ENCODE data around the gene PDP2.
A peak's percentile ranks its signal among the peaks of the same experiment; 100 is the strongest.

The PDP2 gene

DNA sequence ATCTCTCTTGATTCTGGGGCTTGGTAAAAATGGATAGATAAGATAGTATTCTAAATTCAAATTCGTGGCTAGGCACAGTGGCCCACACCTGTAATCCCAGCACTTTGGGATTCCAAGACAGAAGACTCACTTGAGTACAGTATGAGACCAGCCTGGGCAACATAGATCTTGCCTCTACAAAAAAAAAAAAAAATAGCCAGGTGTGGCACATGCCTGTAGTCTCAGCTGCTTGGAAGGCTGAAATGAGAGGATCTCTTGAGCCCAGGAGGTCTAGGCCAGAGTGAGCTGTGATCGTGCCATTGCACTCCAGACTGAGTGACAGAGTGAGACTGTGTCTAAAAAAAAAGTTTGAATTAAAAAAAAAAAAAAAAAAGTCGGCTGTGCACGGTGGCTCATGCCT lies 9.3 kb downstream of the PDP2 start:
- no peak for DNase-seq (ENCODE audit: low read depth in 2 of 2)
- no peak overlapping the region for H3K4me3 ChIP-seq (replicated peaks in 1 of 2; ENCODE audit: low read depth in 2 of 2, low read length in 2 of 2)
- TF ChIP-seq, protein P1, sequence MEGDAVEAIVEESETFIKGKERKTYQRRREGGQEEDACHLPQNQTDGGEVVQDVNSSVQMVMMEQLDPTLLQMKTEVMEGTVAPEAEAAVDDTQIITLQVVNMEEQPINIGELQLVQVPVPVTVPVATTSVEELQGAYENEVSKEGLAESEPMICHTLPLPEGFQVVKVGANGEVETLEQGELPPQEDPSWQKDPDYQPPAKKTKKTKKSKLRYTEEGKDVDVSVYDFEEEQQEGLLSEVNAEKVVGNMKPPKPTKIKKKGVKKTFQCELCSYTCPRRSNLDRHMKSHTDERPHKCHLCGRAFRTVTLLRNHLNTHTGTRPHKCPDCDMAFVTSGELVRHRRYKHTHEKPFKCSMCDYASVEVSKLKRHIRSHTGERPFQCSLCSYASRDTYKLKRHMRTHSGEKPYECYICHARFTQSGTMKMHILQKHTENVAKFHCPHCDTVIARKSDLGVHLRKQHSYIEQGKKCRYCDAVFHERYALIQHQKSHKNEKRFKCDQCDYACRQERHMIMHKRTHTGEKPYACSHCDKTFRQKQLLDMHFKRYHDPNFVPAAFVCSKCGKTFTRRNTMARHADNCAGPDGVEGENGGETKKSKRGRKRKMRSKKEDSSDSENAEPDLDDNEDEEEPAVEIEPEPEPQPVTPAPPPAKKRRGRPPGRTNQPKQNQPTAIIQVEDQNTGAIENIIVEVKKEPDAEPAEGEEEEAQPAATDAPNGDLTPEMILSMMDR (IDR thresholded peaks at IDR 0.05; ENCODE audit: low read depth, low read length), result no peak

DNA sequence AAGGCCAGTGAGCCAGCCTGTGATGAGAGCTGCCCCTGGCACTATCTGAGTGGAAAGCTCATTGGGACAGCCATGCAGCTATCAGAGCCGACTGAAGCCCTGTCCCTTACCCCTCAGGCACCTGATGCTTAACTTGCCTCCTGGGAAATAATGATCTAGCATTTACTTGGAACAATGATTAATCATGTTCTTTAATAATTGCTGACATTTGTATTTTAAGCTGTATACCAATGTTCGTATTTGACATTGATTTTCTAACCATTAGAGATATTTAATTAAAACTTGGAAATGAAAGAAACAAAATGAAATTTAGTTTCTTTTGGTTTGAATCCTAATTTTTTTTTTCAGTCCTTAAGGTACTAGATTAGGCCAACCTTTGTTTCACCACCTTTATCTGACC lies 10.5 kb downstream of the PDP2 start:
- TF ChIP-seq, protein P1 (IDR thresholded peaks at IDR 0.05; ENCODE audit: low read depth, low read length), result no peak

DNA sequence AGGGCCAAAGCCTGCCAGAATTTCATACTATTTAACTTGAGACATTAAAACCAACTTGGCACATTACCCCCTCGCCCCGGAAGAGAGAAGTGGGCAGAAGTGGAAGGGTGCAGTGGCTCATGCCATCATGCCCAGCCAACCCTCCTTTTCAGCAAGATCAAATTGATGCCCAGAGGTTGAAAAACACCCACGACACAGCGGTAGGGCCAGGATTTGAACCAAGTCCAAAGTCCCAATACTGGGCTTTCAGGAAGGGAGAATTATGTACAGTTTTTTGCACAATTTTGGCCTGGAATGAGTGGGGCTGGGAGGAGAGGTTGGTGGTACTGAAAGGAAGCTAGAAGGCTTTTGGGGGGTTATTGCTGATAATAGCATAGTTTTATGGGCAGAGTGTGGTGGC lies 11.0 kb downstream of the PDP2 start:
- no peak overlapping the region for H3K4me3 ChIP-seq (replicated peaks in 1 of 2; ENCODE audit: low read depth in 2 of 2, low read length in 2 of 2)
- TF ChIP-seq, protein P1 (IDR thresholded peaks at IDR 0.05; ENCODE audit: low read depth, low read length), result no peak
- DNase-seq (ENCODE audit: low read depth in 2 of 2), result no peak

More for the DNA sequence above, 10.5 kb downstream of the PDP2 start:
- no peak for DNase-seq (ENCODE audit: low read depth in 2 of 2)
- H3K4me3 ChIP-seq (replicated peaks in 1 of 2; ENCODE audit: low read depth in 2 of 2, low read length in 2 of 2), result no peak overlapping the region

DNA sequence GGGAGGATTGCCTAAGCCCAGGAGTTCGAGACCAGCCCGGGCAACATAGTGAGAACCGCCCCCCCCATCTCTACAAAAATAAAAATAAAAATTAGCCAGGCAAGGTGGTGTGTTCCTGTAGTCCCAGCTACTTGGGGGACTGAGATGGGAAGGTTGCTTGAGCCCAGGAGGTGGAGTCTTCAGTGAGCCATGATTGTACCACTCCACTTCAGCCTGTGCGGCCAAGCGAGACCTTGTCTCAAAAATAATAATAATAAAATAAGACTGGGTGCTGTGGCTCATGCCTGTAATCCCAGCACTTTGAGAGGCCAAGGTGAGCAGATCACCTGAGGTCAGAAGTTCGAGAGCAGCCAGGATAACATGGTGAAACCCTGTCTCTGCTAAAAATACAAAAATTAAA lies 11.5 kb downstream of the PDP2 start:
- no peak overlapping the region for H3K4me3 ChIP-seq (replicated peaks in 1 of 2; ENCODE audit: low read depth in 2 of 2, low read length in 2 of 2)
- DNase-seq (ENCODE audit: low read depth in 2 of 2), result no peak
- TF ChIP-seq, protein P1 (IDR thresholded peaks at IDR 0.05; ENCODE audit: low read depth, low read length), result no peak

DNA sequence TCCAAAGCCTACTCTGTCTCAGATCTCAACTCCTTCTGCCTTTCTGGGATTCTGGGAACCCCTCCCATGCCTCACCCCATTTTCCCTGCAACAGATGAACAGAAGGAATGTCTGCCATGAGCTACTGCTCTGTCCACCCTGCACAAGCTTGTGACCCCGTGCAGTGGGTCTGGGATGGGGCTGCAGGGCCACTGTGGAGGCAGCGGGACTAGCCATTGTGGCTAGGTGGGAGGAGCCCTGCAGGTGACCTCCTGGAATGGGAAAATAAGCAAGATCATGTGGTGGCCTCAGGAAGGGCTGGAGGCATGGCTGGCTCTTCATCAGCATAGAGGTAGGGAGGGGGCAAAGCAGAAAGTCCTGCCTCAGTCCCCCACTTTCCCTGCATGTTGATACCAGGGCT lies 13.7 kb downstream of the PDP2 start:
- no peak for DNase-seq (ENCODE audit: low read depth in 2 of 2)
- TF ChIP-seq, protein P1 (IDR thresholded peaks at IDR 0.05; ENCODE audit: low read depth, low read length), result no peak

DNA sequence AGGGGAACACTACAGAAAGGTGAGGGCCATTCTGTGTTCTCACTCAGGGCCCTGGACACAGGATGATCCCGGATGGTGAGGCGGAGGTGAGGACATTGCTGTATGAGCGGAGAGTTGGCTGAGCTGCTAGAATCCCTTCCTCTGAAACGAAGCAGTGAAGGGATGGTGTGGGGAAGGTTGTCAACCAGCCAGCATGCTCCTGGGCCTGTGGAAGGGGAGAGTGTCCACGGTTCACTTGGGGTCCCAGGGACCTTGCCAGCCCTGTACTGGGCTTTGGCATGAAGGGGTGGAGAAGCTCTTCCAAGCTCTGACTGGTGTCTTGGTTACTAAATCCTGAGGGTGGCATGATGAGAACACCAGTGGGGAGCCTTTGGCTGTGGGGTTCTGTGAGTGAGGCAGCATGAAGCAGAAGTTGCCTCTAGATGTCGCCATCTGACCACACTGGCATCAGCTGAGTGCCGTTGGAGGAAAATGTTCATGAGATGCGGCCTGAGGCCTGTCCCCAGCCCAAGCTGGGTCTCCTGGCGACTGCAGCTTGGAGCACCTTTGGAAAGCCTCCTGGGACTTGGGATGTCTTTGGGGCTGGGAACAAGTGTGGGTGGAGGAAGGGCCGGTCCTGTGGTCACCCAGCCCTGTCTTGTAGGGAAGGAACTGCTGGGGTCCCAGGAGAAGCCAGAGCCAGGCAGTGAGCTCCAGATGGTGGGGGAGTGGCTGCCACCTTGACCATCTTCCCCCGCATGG lies 14.8 kb downstream of the PDP2 start:
- TF ChIP-seq, protein P1 (IDR thresholded peaks at IDR 0.05; ENCODE audit: low read depth, low read length), result peak; percentile 94
- H3K4me3 ChIP-seq (replicated peaks in 1 of 2; ENCODE audit: low read depth in 2 of 2, low read length in 2 of 2), result no peak overlapping the region
- peak; percentile 82 to 84 for DNase-seq (ENCODE audit: low read depth in 2 of 2)

More for the DNA sequence above, 13.7 kb downstream of the PDP2 start:
- H3K4me3 ChIP-seq (replicated peaks in 1 of 2; ENCODE audit: low read depth in 2 of 2, low read length in 2 of 2), result no peak overlapping the region

DNA sequence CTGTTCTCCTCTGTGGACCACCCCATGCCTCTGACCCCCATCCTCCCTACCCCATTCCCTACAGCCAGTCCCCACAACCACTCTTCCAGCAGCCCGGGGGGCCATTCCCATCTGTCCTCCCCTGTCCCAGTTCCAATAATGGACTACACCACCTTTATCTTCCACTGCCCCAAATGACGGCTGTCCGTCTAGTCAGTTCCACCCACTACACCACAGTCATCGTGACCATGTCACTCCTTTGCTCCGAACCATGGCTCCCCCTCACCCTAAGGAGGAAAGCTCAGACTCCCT lies 15.3 kb downstream of the PDP2 start:
- TF ChIP-seq, protein P1 (IDR thresholded peaks at IDR 0.05; ENCODE audit: low read depth, low read length), result no peak
- no peak for DNase-seq (ENCODE audit: low read depth in 2 of 2)
- no peak overlapping the region for H3K4me3 ChIP-seq (replicated peaks in 1 of 2; ENCODE audit: low read depth in 2 of 2, low read length in 2 of 2)

All from cardiac fibroblast (primary cell).